ENCODE results near the gene DOCK2.
"Not testable (repeated sequence)": the region's sequence is repeated elsewhere in the genome, so short reads cannot be mapped to it uniquely, and the experiment has no call there.

Gene DOCK2

GRCh38 chr5:169656125-169656901, 19.2 kb downstream of the DOCK2 start:
- no peak overlapping the region for H3K4me3 Mint-ChIP-seq
- H3K4me1 Mint-ChIP-seq: no peaks in the 10 kb centered on the region
- H3K9me3 Mint-ChIP-seq: no peaks in the 10 kb centered on the region
- TF ChIP-seq CTCF (IDR thresholded peaks at IDR 0.05): no peak
- no peak overlapping the region for H3K27ac Mint-ChIP-seq
- peaks cover 9% of the 10 kb centered on the region for H3K27me3 Mint-ChIP-seq (ENCODE audit: low read depth, poor library complexity)
- no peaks in the 10 kb centered on the region for H3K36me3 Mint-ChIP-seq (ENCODE audit: low read depth)
- DNase-seq: no peak

GRCh38 chr5:169657127-169657526, 20.1 kb downstream of the DOCK2 start:
- H3K4me3 Mint-ChIP-seq: no peak overlapping the region
- H3K27me3 Mint-ChIP-seq (ENCODE audit: low read depth, poor library complexity): peaks cover 9% of the 10 kb centered on the region
- H3K9me3 Mint-ChIP-seq: peaks cover 5% of the 10 kb centered on the region
- no peak overlapping the region for H3K27ac Mint-ChIP-seq
- no peaks in the 10 kb centered on the region for H3K4me1 Mint-ChIP-seq
- no peaks in the 10 kb centered on the region for H3K36me3 Mint-ChIP-seq (ENCODE audit: low read depth)
- DNase-seq: no peak
- TF ChIP-seq CTCF (IDR thresholded peaks at IDR 0.05): no peak

GRCh38 chr5:169662451-169662850, 25.4 kb downstream of the DOCK2 start:
- not testable (repeated sequence) for H3K27me3 Mint-ChIP-seq (ENCODE audit: low read depth, poor library complexity); H3K4me3 Mint-ChIP-seq; H3K27ac Mint-ChIP-seq; H3K4me1 Mint-ChIP-seq; H3K36me3 Mint-ChIP-seq (ENCODE audit: low read depth); DNase-seq
- peaks cover 24% of the 10 kb centered on the region for H3K9me3 Mint-ChIP-seq

- Mint-ChIP-seq H3K9me3 (peaks cover 24% of the 10 kb centered on the region), H3K27me3 (ENCODE audit: low read depth, poor library complexity) (peaks cover 8% of the 10 kb centered on the region), H3K36me3 (ENCODE audit: low read depth) (no peaks in the 10 kb centered on the region), H3K27ac (no peak overlapping the region), H3K4me3 (no peak overlapping the region), H3K4me1 (no peaks in the 10 kb centered on the region)
- DNase-seq: no peak
- TF ChIP-seq CTCF (IDR thresholded peaks at IDR 0.05): no peak
Measured at GRCh38 chr5:169663537-169663936, 26.5 kb downstream of the DOCK2 start.

- no peak for TF ChIP-seq CTCF (IDR thresholded peaks at IDR 0.05)
- DNase-seq: no peak
- peaks cover 6% of the 10 kb centered on the region for H3K27me3 Mint-ChIP-seq (ENCODE audit: low read depth, poor library complexity)
- no peaks in the 10 kb centered on the region for H3K36me3 Mint-ChIP-seq (ENCODE audit: low read depth)
- no peak overlapping the region for H3K27ac Mint-ChIP-seq
- no peaks in the 10 kb centered on the region for H3K4me1 Mint-ChIP-seq
- H3K4me3 Mint-ChIP-seq: no peak overlapping the region
- H3K9me3 Mint-ChIP-seq: peaks cover 24% of the 10 kb centered on the region
Measured at GRCh38 chr5:169666365-169666764, 29.3 kb downstream of the DOCK2 start.

GRCh38 chr5:169667896-169668674, 31.0 kb downstream of the DOCK2 start:
- Mint-ChIP-seq H3K4me1 (no peaks in the 10 kb centered on the region), H3K4me3 (no peak overlapping the region), H3K27ac (no peak overlapping the region), H3K27me3 (ENCODE audit: low read depth, poor library complexity) (peaks cover 6% of the 10 kb centered on the region), H3K9me3 (peaks cover 10% of the 10 kb centered on the region), H3K36me3 (ENCODE audit: low read depth) (no peaks in the 10 kb centered on the region)
- no peak for DNase-seq
- no peak for TF ChIP-seq CTCF (IDR thresholded peaks at IDR 0.05)

All from nephron progenitor cell (in vitro differentiated cells).